Right renal pelvis (tissue), 4 donors: ENCODE results near the gene ITGAX. TPM values are rescaled to one million over a fixed set of nuclear protein-coding genes. Genes with fewer than 3 reads are reported as not detected.
A peak's percentile ranks its signal among the peaks of the same experiment; 100 is the strongest.

Experiments
- DNase-seq, 4 donors: peaks; one replicate each; pipeline ENCODE4 v3.0.0-alpha.2; 2013; ENCODE audit warnings: low read depth in 4 of 4, low spot score in 3 of 4, missing footprints in 1 of 4
- polyA plus RNA-seq, 4 donors: library from polyadenylated mRNA; unstranded; fragments of 120-200 nt; gene quantifications; one replicate each; pipeline ENCODE4 v1.2.1, GENCODE V29; 2013; ENCODE audit not compliant: insufficient read length in 4 of 4

ITGAX gene
- polyA plus RNA-seq, 4 donors, result 0.48 to 1.1 (median 0.89) TPM

DNA sequence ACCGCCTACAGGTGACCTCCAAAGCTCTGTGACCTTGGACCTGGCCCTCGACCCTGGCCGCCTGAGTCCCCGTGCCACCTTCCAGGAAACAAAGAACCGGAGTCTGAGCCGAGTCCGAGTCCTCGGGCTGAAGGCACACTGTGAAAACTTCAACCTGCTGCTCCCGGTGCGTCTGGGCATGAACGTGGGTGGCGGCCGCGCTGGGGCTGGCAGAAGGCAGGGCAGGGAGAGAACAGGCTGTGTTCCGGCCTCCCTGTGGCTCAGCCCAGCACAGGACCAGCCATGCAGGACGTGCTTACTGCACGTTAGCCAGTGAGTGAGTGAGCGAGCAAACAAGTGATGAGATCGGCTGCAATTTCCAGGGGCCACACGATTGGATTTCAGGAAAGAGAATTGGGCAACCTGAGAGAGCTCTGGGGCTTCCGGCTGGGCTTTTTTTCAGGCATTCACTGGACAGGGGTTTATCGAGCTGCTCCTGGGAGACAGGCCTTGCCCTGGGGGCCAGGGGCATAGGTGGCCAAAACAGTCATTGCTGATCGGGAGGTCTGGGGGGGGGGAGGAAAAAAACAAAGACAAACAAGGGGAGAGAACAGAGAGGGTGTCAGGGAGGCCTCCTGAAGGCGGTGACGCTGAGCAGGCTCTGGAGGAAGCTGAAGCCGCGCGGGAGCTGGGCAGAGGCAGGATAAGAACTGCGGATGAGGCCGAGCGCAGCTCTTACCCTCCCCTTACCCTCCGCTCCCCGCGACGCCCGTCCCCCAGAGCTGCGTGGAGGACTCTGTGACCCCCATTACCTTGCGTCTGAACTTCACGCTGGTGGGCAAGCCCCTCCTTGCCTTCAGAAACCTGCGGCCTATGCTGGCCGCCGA is 16.9 kb downstream of the ITGAX start:
- peak in 1 of 4 donors; percentile 2 for DNase-seq

DNA sequence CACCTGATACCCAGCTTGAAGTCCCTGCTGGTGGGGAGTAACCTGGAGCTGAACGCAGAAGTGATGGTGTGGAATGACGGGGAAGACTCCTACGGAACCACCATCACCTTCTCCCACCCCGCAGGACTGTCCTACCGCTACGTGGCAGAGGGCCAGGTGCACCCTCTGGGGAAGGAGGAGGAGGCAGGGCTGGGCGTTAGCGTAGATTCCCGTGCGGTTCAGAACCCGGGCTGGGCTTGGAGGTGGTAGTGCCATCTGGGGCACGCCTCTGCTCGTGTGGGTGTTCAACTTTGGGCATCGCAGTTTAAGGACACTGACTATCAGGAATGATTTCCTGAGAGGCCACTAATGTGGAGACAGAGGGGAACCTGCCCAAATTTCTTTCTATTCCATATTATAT is 18.3 kb downstream of the ITGAX start:
- no peak for DNase-seq

DNA sequence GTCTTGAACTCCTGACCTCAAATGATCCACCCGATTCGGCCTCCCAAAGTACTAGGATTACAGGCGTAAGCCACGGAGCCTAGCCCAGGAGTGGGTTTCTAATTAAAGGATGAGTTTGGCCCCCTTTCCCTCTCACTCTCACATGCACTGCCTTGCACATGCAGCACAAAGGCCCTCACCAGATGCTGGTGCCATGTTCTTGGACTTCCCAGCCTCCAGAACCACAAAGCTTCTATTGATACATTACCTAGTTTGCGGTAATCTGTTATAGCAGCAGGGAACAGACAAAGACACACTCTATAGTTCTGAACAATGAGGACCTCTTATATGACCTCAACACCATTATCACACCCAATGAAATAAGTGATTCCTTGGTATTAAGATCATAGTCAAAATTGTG is 20.3 kb downstream of the ITGAX start:
- no peak for DNase-seq

DNA sequence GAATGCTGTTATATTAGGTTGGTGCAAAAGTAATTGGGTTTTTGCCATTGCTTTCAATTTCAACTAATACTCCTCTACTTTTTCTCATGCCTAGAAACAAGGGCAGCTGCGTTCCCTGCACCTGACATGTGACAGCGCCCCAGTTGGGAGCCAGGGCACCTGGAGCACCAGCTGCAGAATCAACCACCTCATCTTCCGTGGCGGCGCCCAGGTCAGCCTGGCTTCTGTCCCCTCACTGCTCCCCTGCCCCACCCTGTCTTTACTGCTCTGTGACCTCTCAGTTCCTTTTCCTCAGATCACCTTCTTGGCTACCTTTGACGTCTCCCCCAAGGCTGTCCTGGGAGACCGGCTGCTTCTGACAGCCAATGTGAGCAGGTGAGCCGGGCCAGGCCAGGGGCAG is 21.7 kb downstream of the ITGAX start:
- no peak for DNase-seq

DNA sequence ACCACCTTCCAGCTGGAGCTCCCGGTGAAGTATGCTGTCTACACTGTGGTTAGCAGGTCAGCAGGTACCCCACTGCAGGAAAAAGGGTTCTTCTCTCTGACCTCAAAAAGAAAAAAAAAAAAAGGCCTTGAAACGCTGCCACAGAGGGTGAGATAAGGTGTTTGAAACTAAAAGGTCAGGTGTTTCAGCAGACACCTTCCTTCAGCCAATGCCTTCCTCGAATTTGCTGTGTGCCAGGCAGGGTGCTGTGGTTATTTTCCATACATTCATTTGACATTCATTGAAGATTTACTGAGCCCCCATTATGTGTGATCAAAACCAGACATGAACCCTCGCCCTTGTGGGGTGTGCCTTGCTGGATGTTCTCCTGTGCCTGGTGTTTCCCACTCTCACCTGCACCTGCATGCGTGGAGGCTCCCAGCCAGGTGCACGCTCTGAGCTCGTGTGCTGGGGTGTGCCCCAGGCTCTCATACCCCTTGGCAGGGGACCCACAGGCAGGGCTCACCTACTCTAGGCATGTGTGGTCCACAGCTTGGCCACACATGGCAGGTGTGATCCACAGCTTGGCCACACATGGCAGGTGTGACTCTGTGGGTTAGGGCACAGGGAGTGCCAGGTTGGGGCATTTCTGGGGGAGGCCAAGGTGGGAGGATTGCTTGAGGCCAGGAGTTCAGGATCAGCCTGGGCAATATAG is 22.4 kb downstream of the ITGAX start:
- DNase-seq, result no peak

DNA sequence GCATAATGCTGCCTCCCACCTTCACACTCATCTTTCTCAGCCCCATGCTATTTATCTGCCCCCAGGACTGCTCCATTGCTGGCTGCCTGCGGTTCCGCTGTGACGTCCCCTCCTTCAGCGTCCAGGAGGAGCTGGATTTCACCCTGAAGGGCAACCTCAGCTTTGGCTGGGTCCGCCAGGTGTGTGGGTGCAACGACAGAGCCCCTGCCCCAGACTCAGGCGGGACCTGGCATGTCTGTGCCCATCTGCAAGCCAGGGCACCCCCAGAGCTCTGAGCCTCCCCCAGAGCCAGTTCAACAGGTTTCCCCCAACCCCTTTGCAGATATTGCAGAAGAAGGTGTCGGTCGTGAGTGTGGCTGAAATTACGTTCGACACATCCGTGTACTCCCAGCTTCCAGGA is 25.2 kb downstream of the ITGAX start:
- DNase-seq, result no peak

DNA sequence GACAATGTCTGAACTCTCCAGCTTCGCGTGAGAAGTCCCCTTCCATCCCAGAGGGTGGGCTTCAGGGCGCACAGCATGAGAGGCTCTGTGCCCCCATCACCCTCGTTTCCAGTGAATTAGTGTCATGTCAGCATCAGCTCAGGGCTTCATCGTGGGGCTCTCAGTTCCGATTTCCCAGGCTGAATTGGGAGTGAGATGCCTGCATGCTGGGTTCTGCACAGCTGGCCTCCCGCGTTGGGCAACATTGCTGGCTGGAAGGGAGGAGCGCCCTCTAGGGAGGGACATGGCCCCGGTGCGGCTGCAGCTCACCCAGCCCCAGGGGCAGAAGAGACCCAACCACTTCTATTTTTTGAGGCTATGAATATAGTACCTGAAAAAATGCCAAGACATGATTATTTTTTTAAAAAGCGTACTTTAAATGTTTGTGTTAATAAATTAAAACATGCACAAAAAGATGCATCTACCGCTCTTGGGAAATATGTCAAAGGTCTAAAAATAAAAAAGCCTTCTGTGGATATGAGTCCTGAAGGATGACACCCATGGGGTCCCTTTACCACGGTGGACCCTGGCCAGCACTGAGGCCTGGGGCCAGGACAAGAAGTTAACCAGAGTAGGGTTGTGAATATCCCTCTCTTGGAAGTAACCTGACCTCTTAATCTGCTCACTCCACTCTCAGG is 27.6 kb downstream of the ITGAX start:
- peak in 3 of 4 donors; percentile 12 to 20 (median 13) for DNase-seq

DNA sequence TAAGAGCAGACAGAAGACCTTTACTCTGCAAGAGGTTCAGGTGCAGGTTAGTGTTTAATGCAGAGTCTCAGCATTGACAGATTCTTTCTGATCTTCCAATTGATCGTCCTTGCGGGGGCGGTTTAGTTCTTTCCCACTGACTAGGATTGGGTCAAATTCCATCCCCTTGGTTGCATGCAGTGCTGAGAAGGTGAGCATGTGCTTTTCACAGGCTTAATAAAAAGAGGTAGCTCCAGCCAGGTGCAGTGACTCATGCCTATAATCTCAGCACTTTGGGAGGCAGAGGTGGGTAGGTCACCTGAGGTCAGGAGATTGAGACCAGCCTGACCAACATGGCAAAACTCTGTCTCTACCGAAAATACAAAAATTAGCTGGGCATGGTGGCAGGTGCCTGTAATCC is 30.7 kb downstream of the ITGAX start:
- DNase-seq, result no peak

DNA sequence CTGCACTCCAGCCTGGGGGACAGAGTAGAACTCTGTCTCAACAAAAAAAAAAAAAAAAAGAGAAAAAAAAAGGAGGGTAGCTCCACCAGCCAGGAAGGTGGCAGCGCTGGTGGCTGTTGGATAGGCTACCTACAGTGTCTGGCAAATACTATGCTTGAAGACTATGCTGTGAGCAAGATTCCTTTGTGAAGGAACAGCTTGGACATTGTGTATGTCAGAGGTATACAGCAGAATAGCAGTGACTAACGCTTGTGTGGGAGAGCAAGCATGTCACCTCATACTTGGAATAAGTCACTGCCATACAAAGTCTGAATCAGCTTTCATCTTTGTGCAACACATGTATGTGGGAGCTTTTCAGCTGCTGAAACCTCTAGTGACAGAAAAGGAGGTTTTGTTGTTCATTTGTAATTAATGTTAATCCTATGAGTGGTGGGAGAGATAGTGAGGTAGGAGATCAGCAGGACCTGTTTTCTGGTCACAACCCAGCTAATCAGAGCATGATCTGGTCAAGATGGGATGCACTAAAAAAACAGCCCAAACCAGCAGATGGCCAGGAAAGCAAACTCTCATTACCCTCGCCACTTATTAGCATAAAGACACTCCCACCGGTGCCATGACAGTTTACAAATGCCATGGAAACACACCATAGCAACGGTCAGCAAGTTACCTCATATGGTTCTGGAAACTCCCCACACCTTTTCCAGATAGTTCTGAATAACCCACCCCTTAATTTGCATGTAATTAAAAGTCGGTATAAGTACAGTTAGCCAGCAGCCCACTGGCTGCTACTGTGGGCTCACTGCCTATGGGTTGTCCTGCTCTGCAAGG is 31.4 kb downstream of the ITGAX start:
- DNase-seq, result peak in 1 of 4 donors; percentile 4

DNA sequence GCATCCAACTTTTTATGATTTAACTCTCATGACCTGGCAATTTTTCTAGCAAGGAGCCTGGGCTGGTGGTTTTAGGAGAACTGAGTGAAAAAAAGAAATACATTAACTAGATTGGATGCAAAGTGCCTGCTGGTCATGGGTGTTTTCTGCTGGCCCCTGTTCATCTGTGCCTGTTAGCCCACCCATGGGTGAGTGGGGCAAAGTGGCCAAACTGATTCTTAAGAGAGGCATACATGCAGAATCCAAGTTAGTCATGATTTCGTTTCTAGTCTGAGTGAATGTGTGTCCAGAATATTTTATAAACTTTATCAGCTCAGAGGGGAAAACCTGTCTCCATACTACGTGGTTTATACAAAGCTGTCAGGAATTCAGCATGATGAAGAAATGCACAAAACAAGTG is 33.6 kb downstream of the ITGAX start:
- DNase-seq, result no peak

DNA sequence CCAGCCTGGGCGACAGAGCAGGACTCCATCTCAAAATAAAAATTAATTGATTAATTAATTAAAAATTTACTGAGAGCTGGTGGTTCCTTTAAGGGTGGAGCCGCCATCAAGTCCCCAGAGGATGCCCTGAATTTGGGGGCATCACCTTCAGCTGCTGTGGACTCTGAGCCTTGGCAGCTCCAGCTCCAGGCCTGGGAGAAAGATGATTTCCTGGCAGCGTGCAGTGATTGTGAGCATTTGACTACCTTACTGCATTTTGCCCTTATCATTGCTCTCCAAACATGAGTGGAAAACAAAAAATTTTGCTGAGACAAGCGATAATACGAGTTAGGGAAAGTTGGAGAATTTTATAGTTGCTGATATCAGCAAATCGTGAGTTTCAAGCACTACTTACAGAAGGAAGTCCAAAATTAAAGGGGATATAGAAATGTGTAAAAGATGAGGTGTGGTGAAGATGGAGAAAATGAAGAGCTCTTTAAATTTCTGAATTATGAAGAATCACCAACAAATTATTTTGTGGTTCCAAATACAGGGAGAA is 35.6 kb downstream of the ITGAX start:
- DNase-seq, result no peak

DNA sequence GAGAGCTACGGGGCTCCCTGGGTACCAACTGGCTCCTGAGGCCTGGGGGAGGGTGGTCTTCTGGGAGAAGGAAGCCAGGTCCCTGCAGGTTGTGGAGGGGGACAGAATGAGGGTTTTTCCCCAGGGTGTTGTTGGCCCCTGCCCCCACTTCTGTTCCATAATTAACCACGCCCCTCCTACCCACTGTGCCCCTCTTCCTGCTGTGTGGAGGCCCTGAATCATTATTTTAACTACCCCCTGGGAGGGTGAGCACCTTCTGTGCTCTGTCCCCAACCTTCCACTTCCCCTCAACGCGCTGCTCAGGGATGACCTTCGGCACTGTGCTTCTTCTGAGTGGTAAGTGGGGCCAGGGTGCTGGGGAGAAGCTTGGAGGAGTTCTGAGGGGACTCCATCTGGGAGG is 38.1 kb downstream of the ITGAX start, which contains the start of gene ITGAD:
Gene ITGAD, plus strand, starts transcription at position 280 of the 400 bp plus-strand sequence. Its CDS starts 26 bp downstream, at position 306.
- DNase-seq, result no peak

DNA sequence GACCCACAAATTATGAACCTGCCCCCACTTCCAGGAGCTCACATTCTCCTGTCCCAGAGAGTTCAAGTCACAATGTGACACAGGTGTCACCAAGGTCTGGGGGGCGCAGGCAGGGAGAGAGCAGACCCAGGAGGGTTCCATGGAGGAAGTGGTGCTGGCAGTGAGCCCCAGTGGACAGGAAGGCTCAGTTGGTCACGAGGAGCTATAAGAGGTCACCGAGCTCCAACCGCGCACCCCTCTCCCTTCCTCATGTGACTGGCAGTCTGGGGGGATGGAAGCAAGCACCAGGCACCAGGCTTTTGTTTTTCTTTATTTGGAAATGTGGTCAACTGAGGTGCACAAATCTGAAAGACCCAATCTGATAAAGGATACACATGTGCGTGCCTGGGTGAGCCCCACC is 40.7 kb downstream of the ITGAX start:
- DNase-seq, result no peak

DNA sequence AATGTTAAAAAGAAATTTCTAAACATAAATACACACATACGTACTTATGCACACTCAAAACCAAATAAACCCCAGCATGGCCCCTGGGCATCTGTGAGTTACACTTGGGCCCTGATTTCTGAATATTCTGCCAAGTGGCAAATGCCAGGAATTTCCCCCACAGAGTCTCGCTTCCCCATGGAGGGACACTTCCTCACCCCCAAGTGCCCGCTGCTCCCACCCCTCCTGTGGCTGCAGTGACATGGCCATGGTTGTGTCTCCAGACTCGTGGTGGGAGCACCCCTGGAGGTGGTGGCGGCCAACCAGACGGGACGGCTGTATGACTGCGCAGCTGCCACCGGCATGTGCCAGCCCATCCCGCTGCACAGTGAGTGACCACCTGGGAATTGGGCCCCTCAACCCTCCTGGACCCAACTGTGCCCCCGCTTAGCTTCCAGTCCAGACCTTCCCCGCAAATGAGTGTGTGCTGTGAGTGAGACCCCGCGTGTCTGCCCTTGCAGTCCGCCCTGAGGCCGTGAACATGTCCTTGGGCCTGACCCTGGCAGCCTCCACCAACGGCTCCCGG is 42.2 kb downstream of the ITGAX start:
- no peak for DNase-seq

DNA sequence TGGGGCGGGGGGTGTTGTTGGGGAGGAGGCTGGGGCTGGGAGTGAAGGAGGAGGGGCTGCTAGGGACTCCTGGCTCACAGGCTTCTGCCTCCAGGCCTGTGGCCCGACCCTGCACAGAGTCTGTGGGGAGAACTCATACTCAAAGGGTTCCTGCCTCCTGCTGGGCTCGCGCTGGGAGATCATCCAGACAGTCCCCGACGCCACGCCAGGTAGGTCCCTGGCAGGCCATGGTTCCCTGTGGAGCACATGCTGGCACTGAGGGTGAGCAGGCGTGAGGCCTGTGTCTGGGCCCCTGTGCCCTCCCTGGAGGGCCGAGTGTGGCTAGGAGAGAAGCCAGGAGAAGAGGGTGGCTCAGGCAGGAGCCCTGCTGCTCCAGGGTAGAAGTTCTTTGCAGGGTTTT is 42.7 kb downstream of the ITGAX start:
- no peak for DNase-seq

DNA sequence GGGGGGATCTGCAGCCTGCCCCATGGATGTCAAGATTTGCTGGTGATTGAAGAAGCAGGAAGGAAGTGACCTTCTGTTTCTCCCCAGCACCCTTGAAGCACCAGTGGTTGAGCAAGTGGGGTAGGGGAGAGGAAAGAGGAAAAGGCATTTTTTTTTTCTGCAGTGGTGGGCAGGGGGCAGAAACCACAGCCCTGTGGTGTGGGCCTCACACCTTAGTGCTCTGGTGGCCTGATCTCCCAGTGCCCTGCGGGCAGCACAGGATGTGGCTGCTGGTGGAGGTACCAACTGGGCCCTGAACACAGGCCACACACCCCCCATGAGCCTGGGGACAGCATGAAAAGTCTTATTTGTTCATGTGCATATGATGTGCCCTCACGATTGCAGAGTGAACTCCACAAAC is 45.2 kb downstream of the ITGAX start:
- DNase-seq, result no peak

DNA sequence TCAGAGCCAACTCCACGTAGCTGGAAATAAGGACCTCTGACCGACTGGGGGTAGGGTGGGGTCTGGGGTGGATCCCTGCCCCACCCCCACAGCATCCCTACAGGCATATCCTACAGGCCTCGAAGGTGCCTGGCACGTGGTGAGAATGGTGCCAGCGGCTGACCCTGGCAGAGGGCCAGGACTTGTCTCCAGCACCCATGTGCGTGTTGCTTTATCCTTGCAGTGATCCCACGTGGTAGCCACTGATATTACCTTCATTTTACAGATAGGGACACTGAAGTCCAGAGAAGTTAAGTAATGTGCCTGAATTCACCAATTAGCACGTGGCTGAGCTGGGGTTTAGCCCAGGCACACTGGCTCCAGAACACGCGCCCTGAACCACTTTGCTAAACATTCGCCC is 46.5 kb downstream of the ITGAX start:
- no peak for DNase-seq

DNA sequence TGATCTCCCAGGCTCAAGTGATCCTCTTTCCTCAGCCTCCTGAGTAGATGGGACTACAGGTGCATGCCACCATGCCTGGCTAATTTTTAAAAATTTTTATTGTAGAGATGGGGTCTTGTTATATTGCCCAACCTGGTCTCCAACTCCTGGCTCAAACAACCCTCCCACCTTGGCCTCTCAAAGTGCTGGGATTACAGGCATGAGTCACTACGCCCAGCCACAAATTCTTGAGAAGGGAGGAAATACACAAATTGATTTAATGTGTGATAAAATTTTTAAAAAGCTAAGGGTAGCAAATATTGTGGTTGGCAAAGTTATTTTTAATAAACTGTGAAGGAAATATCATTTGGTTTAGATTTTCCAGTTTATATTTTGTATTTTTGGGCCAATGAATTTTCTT is 47.7 kb downstream of the ITGAX start:
- no peak for DNase-seq

DNA sequence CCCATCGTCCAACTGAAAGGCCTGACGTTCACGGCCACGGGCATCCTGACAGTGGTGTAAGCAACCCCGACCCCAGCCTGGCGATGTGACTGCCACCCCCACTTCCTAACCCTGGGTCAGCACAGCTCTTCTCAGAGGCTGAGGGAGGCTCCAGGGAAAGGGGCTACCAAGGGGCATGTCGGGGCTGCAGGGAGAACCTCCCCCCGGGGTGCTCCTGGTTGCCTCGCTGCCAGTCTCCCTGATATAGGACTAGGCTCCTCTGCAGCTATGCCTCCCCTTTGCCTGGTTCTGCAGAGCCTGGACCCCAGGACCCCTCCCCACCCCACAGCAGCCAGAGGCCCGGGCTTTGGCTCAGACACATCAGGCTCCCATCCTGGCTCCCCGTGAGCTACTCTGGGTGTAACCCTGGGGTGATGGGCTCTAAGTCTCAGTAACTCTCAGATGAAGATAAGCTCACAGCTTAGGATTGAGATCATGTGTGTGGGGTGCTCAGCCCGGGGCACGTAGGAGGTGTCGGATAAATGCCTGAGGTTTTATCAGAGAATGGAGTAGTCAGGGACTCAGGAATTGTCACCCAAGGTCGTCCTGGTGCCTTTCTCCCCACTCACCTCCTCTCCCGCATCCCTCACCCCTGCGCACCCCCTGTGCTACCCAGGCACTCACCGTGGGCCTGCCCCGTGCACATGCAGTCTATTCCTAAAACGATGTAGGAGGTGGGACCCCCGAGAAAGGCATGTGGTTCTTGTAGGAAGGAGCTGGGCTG is 48.8 kb downstream of the ITGAX start:
- DNase-seq, result no peak
